Measurements from ENCODE around the gene CDK1.

CDK1 gene

DNA sequence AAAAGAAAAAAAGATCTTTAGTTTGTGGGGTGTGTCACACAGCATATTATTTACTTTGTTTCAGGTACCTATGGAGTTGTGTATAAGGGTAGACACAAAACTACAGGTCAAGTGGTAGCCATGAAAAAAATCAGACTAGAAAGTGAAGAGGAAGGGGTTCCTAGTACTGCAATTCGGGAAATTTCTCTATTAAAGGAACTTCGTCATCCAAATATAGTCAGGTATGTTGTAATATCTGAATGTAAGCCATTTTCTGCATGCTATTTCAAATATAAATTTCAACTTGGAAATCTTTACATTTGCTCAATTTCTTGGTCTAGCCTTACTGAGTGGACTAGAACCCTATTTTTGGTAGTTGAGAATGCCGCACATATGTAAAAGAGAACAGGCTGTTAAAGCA lies 6.4 kb downstream of the CDK1 start:
- H3K4me1 ChIP-seq (ENCODE audit: insufficient read depth, low read length, severe bottlenecking) = peaks cover 45% of the 10 kb centered on the region
- no peaks in the 10 kb centered on the region for H3K9me2 ChIP-seq (ENCODE audit: low read depth, low read length)
- no peaks in the 10 kb centered on the region for H3F3A ChIP-seq (ENCODE audit: insufficient read depth, low read length)
- H3K27me3 ChIP-seq (ENCODE audit: insufficient read depth, low read length) = no peaks in the 10 kb centered on the region
- no peak overlapping the region for H3K27ac ChIP-seq (ENCODE audit: low read depth, low read length, poor library complexity, severe bottlenecking)
- H3K36me3 ChIP-seq (ENCODE audit: insufficient read depth, low read length) = peaks cover 99% of the 10 kb centered on the region
- H3K4me3 ChIP-seq (ENCODE audit: low read depth, low read length, poor library complexity, severe bottlenecking) = no peak overlapping the region
- TF ChIP-seq, protein P1, sequence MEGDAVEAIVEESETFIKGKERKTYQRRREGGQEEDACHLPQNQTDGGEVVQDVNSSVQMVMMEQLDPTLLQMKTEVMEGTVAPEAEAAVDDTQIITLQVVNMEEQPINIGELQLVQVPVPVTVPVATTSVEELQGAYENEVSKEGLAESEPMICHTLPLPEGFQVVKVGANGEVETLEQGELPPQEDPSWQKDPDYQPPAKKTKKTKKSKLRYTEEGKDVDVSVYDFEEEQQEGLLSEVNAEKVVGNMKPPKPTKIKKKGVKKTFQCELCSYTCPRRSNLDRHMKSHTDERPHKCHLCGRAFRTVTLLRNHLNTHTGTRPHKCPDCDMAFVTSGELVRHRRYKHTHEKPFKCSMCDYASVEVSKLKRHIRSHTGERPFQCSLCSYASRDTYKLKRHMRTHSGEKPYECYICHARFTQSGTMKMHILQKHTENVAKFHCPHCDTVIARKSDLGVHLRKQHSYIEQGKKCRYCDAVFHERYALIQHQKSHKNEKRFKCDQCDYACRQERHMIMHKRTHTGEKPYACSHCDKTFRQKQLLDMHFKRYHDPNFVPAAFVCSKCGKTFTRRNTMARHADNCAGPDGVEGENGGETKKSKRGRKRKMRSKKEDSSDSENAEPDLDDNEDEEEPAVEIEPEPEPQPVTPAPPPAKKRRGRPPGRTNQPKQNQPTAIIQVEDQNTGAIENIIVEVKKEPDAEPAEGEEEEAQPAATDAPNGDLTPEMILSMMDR (IDR thresholded peaks at IDR 0.05; ENCODE audit: low read length) = no peak
- TF ChIP-seq EZH2 (IDR thresholded peaks at IDR 0.05; ENCODE audit: borderline replicate concordance, low read length) = no peak
- no peak overlapping the region for H3K4me2 ChIP-seq (ENCODE audit: low read length)
- no peak overlapping the region for H2AFZ ChIP-seq (ENCODE audit: low read length)
- no peaks in the 10 kb centered on the region for H3K9me3 ChIP-seq (ENCODE audit: low read length)
- peaks cover 3% of the 10 kb centered on the region; the same call in 1 of the 2 replicates for H4K20me1 ChIP-seq (ENCODE audit: insufficient read depth, low read length)
- H3K9ac ChIP-seq (ENCODE audit: low read length) = no peak overlapping the region
- peaks cover 100% of the 10 kb centered on the region for H3K79me2 ChIP-seq (ENCODE audit: insufficient read depth, low read length)

DNA sequence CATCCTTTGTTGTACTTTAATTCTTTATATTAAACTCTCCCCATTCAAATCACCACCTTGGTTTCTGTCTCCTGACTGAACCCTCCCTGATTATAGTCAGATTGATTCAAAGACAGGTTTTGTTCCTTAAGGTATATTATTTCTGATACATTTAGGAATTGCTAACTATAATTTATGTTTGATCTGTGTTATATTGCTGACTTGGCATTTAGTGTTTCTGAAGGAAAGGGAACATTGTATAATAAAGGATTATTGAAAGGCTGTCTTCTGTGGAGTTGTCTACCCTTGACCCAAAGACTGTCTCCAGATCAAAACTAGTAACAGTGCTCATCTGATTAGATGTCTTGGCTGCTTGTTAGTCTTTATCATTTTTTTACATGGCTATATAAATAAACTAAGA lies 10.3 kb downstream of the CDK1 start:
- 0 out of 2 replicates have a peak, but pooled peaks cover 4% of the 10 kb centered on the region for H3F3A ChIP-seq (ENCODE audit: insufficient read depth, low read length)
- H3K36me3 ChIP-seq (ENCODE audit: insufficient read depth, low read length) = peaks cover 100% of the 10 kb centered on the region
- 0 out of 2 replicates have a peak, but pooled peaks cover 3% of the 10 kb centered on the region for H4K20me1 ChIP-seq (ENCODE audit: insufficient read depth, low read length)
- no peak overlapping the region for H3K9ac ChIP-seq (ENCODE audit: low read length)
- no peak overlapping the region for H3K4me2 ChIP-seq (ENCODE audit: low read length)
- H3K4me1 ChIP-seq (ENCODE audit: insufficient read depth, low read length, severe bottlenecking) = peaks cover 6% of the 10 kb centered on the region
- no peak overlapping the region for H2AFZ ChIP-seq (ENCODE audit: low read length)
- H3K79me2 ChIP-seq (ENCODE audit: insufficient read depth, low read length) = peaks cover 83% of the 10 kb centered on the region
- TF ChIP-seq, protein P1 (IDR thresholded peaks at IDR 0.05; ENCODE audit: low read length) = no peak
- TF ChIP-seq EZH2 (IDR thresholded peaks at IDR 0.05; ENCODE audit: borderline replicate concordance, low read length) = no peak
- H3K9me2 ChIP-seq (ENCODE audit: low read depth, low read length) = no peaks in the 10 kb centered on the region
- H3K4me3 ChIP-seq (ENCODE audit: low read depth, low read length, poor library complexity, severe bottlenecking) = no peak overlapping the region
- no peaks in the 10 kb centered on the region for H3K9me3 ChIP-seq (ENCODE audit: low read length)
- no peaks in the 10 kb centered on the region for H3K27me3 ChIP-seq (ENCODE audit: insufficient read depth, low read length)
- no peak overlapping the region for H3K27ac ChIP-seq (ENCODE audit: low read depth, low read length, poor library complexity, severe bottlenecking)

DNA sequence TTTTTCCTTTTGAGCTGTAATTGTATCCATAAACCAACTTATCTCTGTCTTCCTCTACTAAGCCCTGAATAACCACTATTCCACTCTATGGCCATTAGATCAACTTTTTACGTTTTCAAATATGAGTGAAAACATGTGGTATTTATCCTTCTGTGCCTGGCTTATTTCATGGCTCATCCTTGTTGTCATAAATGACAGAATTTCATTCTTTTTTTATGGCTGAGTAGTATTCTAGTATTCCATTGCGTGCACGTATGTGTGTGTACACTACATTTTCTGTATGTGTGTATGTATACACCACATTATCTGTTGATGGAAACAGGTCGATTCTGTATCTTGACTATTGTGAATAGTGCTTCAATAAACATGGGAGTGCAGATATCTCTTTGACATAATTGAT lies 11.1 kb downstream of the CDK1 start:
- TF ChIP-seq, protein P1 (IDR thresholded peaks at IDR 0.05; ENCODE audit: low read length) = no peak
- TF ChIP-seq EZH2 (IDR thresholded peaks at IDR 0.05; ENCODE audit: borderline replicate concordance, low read length) = no peak
- peaks cover 75% of the 10 kb centered on the region for H3K79me2 ChIP-seq (ENCODE audit: insufficient read depth, low read length)
- no peak overlapping the region for H2AFZ ChIP-seq (ENCODE audit: low read length)
- H3K9me2 ChIP-seq (ENCODE audit: low read depth, low read length) = no peaks in the 10 kb centered on the region
- H3K27me3 ChIP-seq (ENCODE audit: insufficient read depth, low read length) = no peaks in the 10 kb centered on the region
- no peak overlapping the region for H3K27ac ChIP-seq (ENCODE audit: low read depth, low read length, poor library complexity, severe bottlenecking)
- H3F3A ChIP-seq (ENCODE audit: insufficient read depth, low read length) = 0 out of 2 replicates have a peak, but pooled peaks cover 6% of the 10 kb centered on the region
- peaks cover 99% of the 10 kb centered on the region for H3K36me3 ChIP-seq (ENCODE audit: insufficient read depth, low read length)
- no peak overlapping the region for H3K9ac ChIP-seq (ENCODE audit: low read length)
- no peak overlapping the region for H3K4me2 ChIP-seq (ENCODE audit: low read length)
- no peak overlapping the region for H3K4me3 ChIP-seq (ENCODE audit: low read depth, low read length, poor library complexity, severe bottlenecking)
- H3K4me1 ChIP-seq (ENCODE audit: insufficient read depth, low read length, severe bottlenecking) = no peaks in the 10 kb centered on the region
- H3K9me3 ChIP-seq (ENCODE audit: low read length) = no peaks in the 10 kb centered on the region
- 0 out of 2 replicates have a peak, but pooled peaks cover 3% of the 10 kb centered on the region for H4K20me1 ChIP-seq (ENCODE audit: insufficient read depth, low read length)
